ENCODE results near the gene NT5E. TPM values are rescaled to one million over a fixed set of nuclear protein-coding genes. Genes with fewer than 3 reads are reported as not detected.
"Not testable (repeated sequence)": the region's sequence is repeated elsewhere in the genome, so short reads cannot be mapped to it uniquely, and the experiment has no call there.

The NT5E gene
- total RNA-seq, 1 experiment from 2014 or later, result 0.52 TPM

DNA sequence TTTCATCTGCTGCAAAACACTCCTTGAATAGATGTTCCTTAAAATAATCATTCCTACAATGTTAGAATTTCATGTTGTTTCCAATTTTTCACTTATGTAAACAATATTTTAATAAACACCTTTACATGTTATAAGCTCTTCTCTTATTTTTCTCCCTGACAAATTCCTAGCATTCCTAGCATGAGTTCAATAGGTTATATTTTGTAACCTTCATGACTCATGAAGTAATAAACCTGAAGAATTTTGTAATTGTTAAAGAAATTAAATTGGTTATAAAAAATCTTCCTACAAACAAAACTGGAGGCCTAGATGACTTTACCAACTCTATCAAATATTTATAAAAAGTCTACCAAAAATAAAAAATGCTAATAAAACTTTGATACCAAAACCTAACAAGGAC is 66.3 kb downstream of the NT5E start:
- no peak overlapping the region for H2AK5ac ChIP-seq (ENCODE audit: insufficient read length, low read length)
- H2BK12ac ChIP-seq (ENCODE audit: insufficient read length, low read depth, low read length), result no peak overlapping the region
- H2BK15ac ChIP-seq (ENCODE audit: low read depth, low read length), result no peak overlapping the region
- no peak overlapping the region for H3K27ac ChIP-seq (ENCODE audit: insufficient read length, low read depth, low read length)
- H4K91ac ChIP-seq (ENCODE audit: insufficient read length, low read depth, low read length), result no peak overlapping the region
- H4K8ac ChIP-seq (replicated peaks; ENCODE audit: insufficient read length, low read depth, low read length), result no peak overlapping the region
- Mint-ChIP-seq H3K27ac (no peak overlapping the region), H3K27me3 (ENCODE audit: low read depth) (no peaks in the 10 kb centered on the region), H3K36me3 (ENCODE audit: insufficient read depth in 1 of 3, low read depth in 3 of 3) (peaks cover 9 to 27% (median 17%) of the 10 kb centered on the region in 3 experiments; a peak in 6 of 7 replicates), H3K4me3 (no peak overlapping the region), H3K4me1 (no peaks in the 10 kb centered on the region), H3K9me3 (no peaks in the 10 kb centered on the region)
- DNase-seq, result no peak
- no peak overlapping the region for H3K4ac ChIP-seq (ENCODE audit: low read depth, low read length)
- no peaks in the 10 kb centered on the region for H3K23me2 ChIP-seq (ENCODE audit: insufficient read length, low read depth, low read length, poor library complexity, severe bottlenecking)
- H2BK20ac ChIP-seq (ENCODE audit: low read depth, low read length, poor library complexity, severe bottlenecking), result no peak overlapping the region
- H3K4me1 ChIP-seq (ENCODE audit: insufficient read depth, low read length), result no peaks in the 10 kb centered on the region
- no peak overlapping the region for H2AFZ ChIP-seq (ENCODE audit: low read length)
- H2BK5ac ChIP-seq (ENCODE audit: insufficient read length, low read length), result no peak overlapping the region
- no peaks in the 10 kb centered on the region for H4K20me1 ChIP-seq (ENCODE audit: control insufficient read depth, insufficient read depth, insufficient read length)
- H3K4me2 ChIP-seq (ENCODE audit: insufficient read depth, insufficient read length, low read length), result no peak overlapping the region
- H2BK120ac ChIP-seq (ENCODE audit: low read depth, low read length, poor library complexity, severe bottlenecking), result no peak overlapping the region
- no peaks in the 10 kb centered on the region for H3K79me1 ChIP-seq (ENCODE audit: insufficient read depth, low read depth, low read length, poor library complexity, severe bottlenecking)
- no peak overlapping the region for H3K9ac ChIP-seq (ENCODE audit: extremely low read depth, insufficient read length, low read length)
- H3K56ac ChIP-seq (ENCODE audit: insufficient read length, low read depth, low read length), result no peak overlapping the region
- no peaks in the 10 kb centered on the region for H3K79me2 ChIP-seq (ENCODE audit: insufficient read depth, low read length)
- H3K18ac ChIP-seq (ENCODE audit: insufficient read length, low read depth, low read length), result no peak overlapping the region
- H3K27me3 ChIP-seq (ENCODE audit: insufficient read depth, low read length), result no peaks in the 10 kb centered on the region
- H3T11ph ChIP-seq (ENCODE audit: low read length), result no peak overlapping the region
- no peaks in the 10 kb centered on the region for H3K9me3 ChIP-seq (ENCODE audit: control insufficient read depth, low read depth, low read length)
- no peak overlapping the region for H3K14ac ChIP-seq (ENCODE audit: insufficient read depth, low read length)
- TF ChIP-seq, protein P1, sequence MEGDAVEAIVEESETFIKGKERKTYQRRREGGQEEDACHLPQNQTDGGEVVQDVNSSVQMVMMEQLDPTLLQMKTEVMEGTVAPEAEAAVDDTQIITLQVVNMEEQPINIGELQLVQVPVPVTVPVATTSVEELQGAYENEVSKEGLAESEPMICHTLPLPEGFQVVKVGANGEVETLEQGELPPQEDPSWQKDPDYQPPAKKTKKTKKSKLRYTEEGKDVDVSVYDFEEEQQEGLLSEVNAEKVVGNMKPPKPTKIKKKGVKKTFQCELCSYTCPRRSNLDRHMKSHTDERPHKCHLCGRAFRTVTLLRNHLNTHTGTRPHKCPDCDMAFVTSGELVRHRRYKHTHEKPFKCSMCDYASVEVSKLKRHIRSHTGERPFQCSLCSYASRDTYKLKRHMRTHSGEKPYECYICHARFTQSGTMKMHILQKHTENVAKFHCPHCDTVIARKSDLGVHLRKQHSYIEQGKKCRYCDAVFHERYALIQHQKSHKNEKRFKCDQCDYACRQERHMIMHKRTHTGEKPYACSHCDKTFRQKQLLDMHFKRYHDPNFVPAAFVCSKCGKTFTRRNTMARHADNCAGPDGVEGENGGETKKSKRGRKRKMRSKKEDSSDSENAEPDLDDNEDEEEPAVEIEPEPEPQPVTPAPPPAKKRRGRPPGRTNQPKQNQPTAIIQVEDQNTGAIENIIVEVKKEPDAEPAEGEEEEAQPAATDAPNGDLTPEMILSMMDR (conservative IDR thresholded peaks at IDR 0.05), result no peak
- H4K5ac ChIP-seq (ENCODE audit: insufficient read length, low read depth, low read length), result no peak overlapping the region
- H3K23ac ChIP-seq (ENCODE audit: insufficient read length, low read depth, low read length), result no peak overlapping the region

DNA sequence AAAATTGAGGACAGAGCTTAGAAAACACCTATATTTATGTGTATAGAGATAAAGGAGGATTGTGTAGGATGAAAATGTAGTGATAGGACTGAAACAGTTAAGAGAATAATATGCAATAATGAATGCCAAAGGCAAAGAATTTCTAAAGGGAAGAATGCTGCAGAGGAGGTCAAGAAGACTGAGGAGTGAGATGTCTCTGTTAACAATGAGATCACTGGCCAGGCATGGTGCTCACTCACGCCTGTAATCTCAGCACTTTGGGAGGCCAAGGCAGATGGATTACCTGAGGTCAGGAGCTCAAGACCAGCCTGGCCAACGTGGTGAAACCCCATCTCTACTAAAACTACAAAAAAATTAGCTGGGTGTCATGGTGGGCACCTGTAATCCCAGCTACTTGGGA is 74.4 kb downstream of the NT5E start:
- H3K4me3 Mint-ChIP-seq; H3K23ac ChIP-seq (ENCODE audit: insufficient read length, low read depth, low read length); H3K27me3 ChIP-seq (ENCODE audit: insufficient read depth, low read length); H4K91ac ChIP-seq (ENCODE audit: insufficient read length, low read depth, low read length); H3K4me1 ChIP-seq (ENCODE audit: insufficient read depth, low read length); H3K27ac Mint-ChIP-seq; H3K23me2 ChIP-seq (ENCODE audit: insufficient read length, low read depth, low read length, poor library complexity, severe bottlenecking); H3K79me2 ChIP-seq (ENCODE audit: insufficient read depth, low read length); H3K9me3 Mint-ChIP-seq; H2BK5ac ChIP-seq (ENCODE audit: insufficient read length, low read length); H3K79me1 ChIP-seq (ENCODE audit: insufficient read depth, low read depth, low read length, poor library complexity, severe bottlenecking); H4K20me1 ChIP-seq (ENCODE audit: control insufficient read depth, insufficient read depth, insufficient read length); H3K27me3 Mint-ChIP-seq (ENCODE audit: low read depth); H3K27ac ChIP-seq (ENCODE audit: insufficient read length, low read depth, low read length); H3K4me2 ChIP-seq (ENCODE audit: insufficient read depth, insufficient read length, low read length); H2AK5ac ChIP-seq (ENCODE audit: insufficient read length, low read length); H3K9me3 ChIP-seq (ENCODE audit: control insufficient read depth, low read depth, low read length); H3K18ac ChIP-seq (ENCODE audit: insufficient read length, low read depth, low read length); H3K4me1 Mint-ChIP-seq; DNase-seq; H3K4ac ChIP-seq (ENCODE audit: low read depth, low read length); H2BK12ac ChIP-seq (ENCODE audit: insufficient read length, low read depth, low read length); H3K56ac ChIP-seq (ENCODE audit: insufficient read length, low read depth, low read length); H3K14ac ChIP-seq (ENCODE audit: insufficient read depth, low read length); H2BK20ac ChIP-seq (ENCODE audit: low read depth, low read length, poor library complexity, severe bottlenecking); H2BK120ac ChIP-seq (ENCODE audit: low read depth, low read length, poor library complexity, severe bottlenecking); H3T11ph ChIP-seq (ENCODE audit: low read length); H2BK15ac ChIP-seq (ENCODE audit: low read depth, low read length); H4K8ac ChIP-seq (replicated peaks; ENCODE audit: insufficient read length, low read depth, low read length); H4K5ac ChIP-seq (ENCODE audit: insufficient read length, low read depth, low read length); H3K9ac ChIP-seq (ENCODE audit: extremely low read depth, insufficient read length, low read length); H2AFZ ChIP-seq (ENCODE audit: low read length): not testable (repeated sequence)
- H3K36me3 Mint-ChIP-seq (ENCODE audit: insufficient read depth in 1 of 3, low read depth in 3 of 3), result peaks cover 0 to 17% (median 15%) of the 10 kb centered on the region in 3 experiments; a peak in 5 of 7 replicates
- WGBS (ENCODE audit: extremely low coverage, insufficient read length, low lambda C conversion rate), result no CpG with 5 or more reads among the region's 2 CpGs
